AG04450 (cell line): ENCODE data around the gene RSPO4. TPM values are rescaled to one million over a fixed set of nuclear protein-coding genes. Genes with fewer than 3 reads are reported as not detected.

Source experiments
- CTCF ChIA-PET: fragments of 300-600, 350-600 bp; formaldehyde crosslinking; extraction: SDS; loops from one replicate; lab custom pipeline; 2022; ENCODE audit warnings: antibody characterized with exemption, inconsistent platforms; lab: Charles Lee
- POLR2A ChIA-PET: fragments of 350-600 bp; formaldehyde crosslinking; extraction: SDS; loops from one replicate; lab custom pipeline; 2021; ENCODE audit warnings: antibody characterized with exemption, inconsistent platforms; lab: Yijun Ruan, JAX
- DNase-seq: peaks from one replicate; pipeline ENCODE4 v3.0.0-alpha.2; 2011; ENCODE audit warnings: low read depth, low spot score
- H3K27ac ChIP-seq: one replicate; pipeline ENCODE4 v1.5.1; 2012; ENCODE audit warnings: low read depth, low read length, control low read depth
- H3K27me3 ChIP-seq: one replicate; pipeline ENCODE4 v1.6.0; 2012; ENCODE audit warnings: low read length; ENCODE audit not compliant: control insufficient read depth, insufficient read depth
- H3K4me3 ChIP-seq: 2 replicates; pipeline ENCODE4 v1.5.1; 2011; ENCODE audit warnings: mild to moderate bottlenecking, low read depth, low read length, control low read depth
- H3K9me3 ChIP-seq: 2 replicates; pipeline ENCODE4 v1.5.1; 2012; ENCODE audit warnings: low read length; ENCODE audit not compliant: control insufficient read depth, insufficient read depth
- CTCF ChIP-seq: IDR thresholded peaks from 2 replicates; pipeline ENCODE4 v1.5.1; 2011; ENCODE audit warnings: low read depth, low read length, control low read depth, inconsistent platforms
- polyA plus RNA-seq: library from polyadenylated mRNA; depleted of rRNA; stranded (reverse); fragments of >200 nt; gene quantifications from 2 replicates; pipeline ENCODE4 v1.2.3, GENCODE V29; 2011

The RSPO4 gene
- polyA plus RNA-seq, 1 experiment: not detected

- TF ChIP-seq CTCF: no peak
- DNase-seq: no peak
- ChIA-PET CTCF (interaction anchor here (0.8 to 6.0 kb wide), 2 partner anchors 142 to 517 kb away, joined by 4 to 222 read pairs; no protein-coding TSS in a partner anchor), POLR2A (no interaction called here)
- H3K9me3 ChIP-seq: no peaks in the 10 kb centered on the region
- H3K4me3 ChIP-seq: no peak overlapping the region
- no peak overlapping the region for H3K27ac ChIP-seq
- H3K27me3 ChIP-seq: peaks cover 6% of the 10 kb centered on the region
Observed at GRCh38 chr20:958936-959815, 42.9 kb downstream of the RSPO4 start.

- Histone ChIP-seq H3K27ac (no peak overlapping the region), H3K4me3 (no peak overlapping the region), H3K9me3 (no peaks in the 10 kb centered on the region), H3K27me3 (peaks cover 6% of the 10 kb centered on the region)
- peak; percentile 22; the same call in 1 of the 2 replicates for TF ChIP-seq CTCF
- DNase-seq: no peak
- ChIA-PET CTCF (interaction anchor here (0.5 to 6.0 kb wide), 6 partner anchors 25 to 282 kb away, joined by 3 to 222 read pairs (median 6); partner anchors contain the start of gene FAM110A), POLR2A (interaction anchor here (0.6 kb wide), 1 partner anchor 128 kb away, joined by 4 read pairs; no protein-coding TSS in a partner anchor)
Observed at GRCh38 chr20:957544-957943, 44.6 kb downstream of the RSPO4 start.

GRCh38 chr20:956330-956951 is 45.7 kb downstream of the RSPO4 start:
- CTCF ChIA-PET: interaction anchor here (0.6 to 6.0 kb wide), 30 partner anchors 9 to 256 kb away, joined by 3 to 222 read pairs (median 4); partner anchors contain the start of gene FAM110A
- peaks cover 6% of the 10 kb centered on the region for H3K27me3 ChIP-seq
- H3K9me3 ChIP-seq: no peaks in the 10 kb centered on the region
- H3K4me3 ChIP-seq: no peak overlapping the region
- peak; percentile 97 for TF ChIP-seq CTCF
- H3K27ac ChIP-seq: no peak overlapping the region
- peak; percentile 15 for DNase-seq
- POLR2A ChIA-PET: no interaction called here

- Histone ChIP-seq H3K27me3 (peaks cover 6% of the 10 kb centered on the region), H3K27ac (no peak overlapping the region), H3K4me3 (no peak overlapping the region), H3K9me3 (no peaks in the 10 kb centered on the region)
- no peak for TF ChIP-seq CTCF
- no peak for DNase-seq
- ChIA-PET POLR2A (no interaction called here), CTCF (interaction anchor here (0.7 to 6.0 kb wide), 20 partner anchors 10 to 257 kb away, joined by 3 to 222 read pairs (median 4); no protein-coding TSS in a partner anchor)
Observed at GRCh38 chr20:955656-956055, 46.5 kb downstream of the RSPO4 start.
